ENCODE results near the gene SLC30A3.

Gene SLC30A3

GRCh38 chr2:27258051-27258450 is 4.8 kb downstream of the SLC30A3 start:
- no peaks in the 10 kb centered on the region for H3K9me3 ChIP-seq (replicated peaks; ENCODE audit: insufficient read depth, low read length)
- H3K27me3 ChIP-seq (replicated peaks; ENCODE audit: insufficient read depth, low read length), result peaks cover 61% of the 10 kb centered on the region
- no peak overlapping the region for H3K4me3 ChIP-seq (ENCODE audit: low read length)
- H2AFZ ChIP-seq (ENCODE audit: low read length), result no peak overlapping the region
- no peak for TF ChIP-seq EZH2phosphoT487 (IDR thresholded peaks at IDR 0.05; ENCODE audit: low read length)
- no peak for TF ChIP-seq EZH2 (optimal IDR thresholded peaks at IDR 0.05; ENCODE audit: low read depth, low read length)
- no peak for TF ChIP-seq CTCF (IDR thresholded peaks at IDR 0.05; ENCODE audit: low read length)
- H3K9ac ChIP-seq (ENCODE audit: low read length), result no peak overlapping the region
- no peak overlapping the region for H3K4me2 ChIP-seq (ENCODE audit: low read depth, low read length)
- no peaks in the 10 kb centered on the region for H4K20me1 ChIP-seq (ENCODE audit: insufficient read depth, low read length)
- DNase-seq, result no peak
- H3K79me2 ChIP-seq (ENCODE audit: low read length), result no peaks in the 10 kb centered on the region
- H3K36me3 ChIP-seq (replicated peaks; ENCODE audit: insufficient read depth, low read length), result no peaks in the 10 kb centered on the region
- H3K9me2 ChIP-seq (replicated peaks; ENCODE audit: insufficient read depth, low read length), result no peaks in the 10 kb centered on the region
- no peaks in the 10 kb centered on the region for H3F3A ChIP-seq (ENCODE audit: insufficient read depth, low read length)
- H3K4me1 ChIP-seq (ENCODE audit: low read length), result no peaks in the 10 kb centered on the region
- H3K27ac ChIP-seq (ENCODE audit: low read length), result no peak overlapping the region

GRCh38 chr2:27256855-27257454 is 5.9 kb downstream of the SLC30A3 start:
- no peak for DNase-seq
- no peak overlapping the region for H2AFZ ChIP-seq (ENCODE audit: low read length)
- H3K79me2 ChIP-seq (ENCODE audit: low read length), result no peaks in the 10 kb centered on the region
- H3K27ac ChIP-seq (ENCODE audit: low read length), result no peak overlapping the region
- no peaks in the 10 kb centered on the region for H3K36me3 ChIP-seq (replicated peaks; ENCODE audit: insufficient read depth, low read length)
- H4K20me1 ChIP-seq (ENCODE audit: insufficient read depth, low read length), result no peaks in the 10 kb centered on the region
- H3K4me3 ChIP-seq (ENCODE audit: low read length), result no peak overlapping the region
- no peaks in the 10 kb centered on the region for H3K4me1 ChIP-seq (ENCODE audit: low read length)
- H3K27me3 ChIP-seq (replicated peaks; ENCODE audit: insufficient read depth, low read length), result peaks cover 55% of the 10 kb centered on the region
- H3K9me3 ChIP-seq (replicated peaks; ENCODE audit: insufficient read depth, low read length), result no peaks in the 10 kb centered on the region
- no peak overlapping the region for H3K9ac ChIP-seq (ENCODE audit: low read length)
- no peak for TF ChIP-seq EZH2 (optimal IDR thresholded peaks at IDR 0.05; ENCODE audit: low read depth, low read length)
- no peak for TF ChIP-seq EZH2phosphoT487 (IDR thresholded peaks at IDR 0.05; ENCODE audit: low read length)
- no peak for TF ChIP-seq CTCF (IDR thresholded peaks at IDR 0.05; ENCODE audit: low read length)
- no peaks in the 10 kb centered on the region for H3K9me2 ChIP-seq (replicated peaks; ENCODE audit: insufficient read depth, low read length)
- H3K4me2 ChIP-seq (ENCODE audit: low read depth, low read length), result no peak overlapping the region
- no peaks in the 10 kb centered on the region for H3F3A ChIP-seq (ENCODE audit: insufficient read depth, low read length)

- no peak overlapping the region for H2AFZ ChIP-seq (ENCODE audit: low read length)
- no peaks in the 10 kb centered on the region for H3K36me3 ChIP-seq (replicated peaks; ENCODE audit: insufficient read depth, low read length)
- no peak for TF ChIP-seq EZH2 (optimal IDR thresholded peaks at IDR 0.05; ENCODE audit: low read depth, low read length)
- no peaks in the 10 kb centered on the region for H3K9me3 ChIP-seq (replicated peaks; ENCODE audit: insufficient read depth, low read length)
- no peak overlapping the region for H3K9ac ChIP-seq (ENCODE audit: low read length)
- no peaks in the 10 kb centered on the region for H3K79me2 ChIP-seq (ENCODE audit: low read length)
- H3K4me3 ChIP-seq (ENCODE audit: low read length), result no peak overlapping the region
- no peak overlapping the region for H3K4me2 ChIP-seq (ENCODE audit: low read depth, low read length)
- peaks cover 45% of the 10 kb centered on the region for H3K27me3 ChIP-seq (replicated peaks; ENCODE audit: insufficient read depth, low read length)
- no peaks in the 10 kb centered on the region for H3F3A ChIP-seq (ENCODE audit: insufficient read depth, low read length)
- no peaks in the 10 kb centered on the region for H3K9me2 ChIP-seq (replicated peaks; ENCODE audit: insufficient read depth, low read length)
- H3K27ac ChIP-seq (ENCODE audit: low read length), result no peak overlapping the region
- H4K20me1 ChIP-seq (ENCODE audit: insufficient read depth, low read length), result no peaks in the 10 kb centered on the region
- no peak for DNase-seq
- no peaks in the 10 kb centered on the region for H3K4me1 ChIP-seq (ENCODE audit: low read length)
Measured at GRCh38 chr2:27255660-27256059, 7.2 kb downstream of the SLC30A3 start.

- Histone ChIP-seq H2AFZ (ENCODE audit: low read length) (no peak overlapping the region), H3K9me3 (replicated peaks; ENCODE audit: insufficient read depth, low read length) (no peaks in the 10 kb centered on the region), H3F3A (ENCODE audit: insufficient read depth, low read length) (no peaks in the 10 kb centered on the region), H3K9me2 (replicated peaks; ENCODE audit: insufficient read depth, low read length) (no peaks in the 10 kb centered on the region), H3K9ac (ENCODE audit: low read length) (no peak overlapping the region), H3K27ac (ENCODE audit: low read length) (no peak overlapping the region), H3K79me2 (ENCODE audit: low read length) (no peaks in the 10 kb centered on the region), H3K4me1 (ENCODE audit: low read length) (no peaks in the 10 kb centered on the region), H3K36me3 (replicated peaks; ENCODE audit: insufficient read depth, low read length) (no peaks in the 10 kb centered on the region), H3K4me3 (ENCODE audit: low read length) (no peak overlapping the region), H3K4me2 (ENCODE audit: low read depth, low read length) (no peak overlapping the region), H3K27me3 (replicated peaks; ENCODE audit: insufficient read depth, low read length) (peaks cover 40% of the 10 kb centered on the region), H4K20me1 (ENCODE audit: insufficient read depth, low read length) (no peaks in the 10 kb centered on the region)
- no peak for DNase-seq
- no peak for TF ChIP-seq CTCF (IDR thresholded peaks at IDR 0.05; ENCODE audit: low read length)
- TF ChIP-seq EZH2 (optimal IDR thresholded peaks at IDR 0.05; ENCODE audit: low read depth, low read length), result no peak
- TF ChIP-seq EZH2phosphoT487 (IDR thresholded peaks at IDR 0.05; ENCODE audit: low read length), result no peak
Measured at GRCh38 chr2:27255187-27255586, 7.7 kb downstream of the SLC30A3 start.

Measured in MM.1S (cell line).